Transverse colon (tissue), 3 donors: ENCODE measurements around the gene KREMEN2.

Experiments
- EP300 ChIP-seq: sonication (generic); formaldehyde crosslinking; IDR thresholded peaks from one replicate; pipeline ENCODE4 v1.6.1; 2017; ENCODE audit warnings: antibody characterized with exemption, low read depth
- POLR2A ChIP-seq: fragments of 450-650 bp; IDR thresholded peaks from one replicate; pipeline ENCODE4 v1.6.1; 2016; ENCODE audit warnings: antibody characterized with exemption, mild to moderate bottlenecking, moderate library complexity
- TF ChIP-seq, protein P1 (sequence below), 5 experiments: fragments of 200-600 bp in 3 of 5; fragments of 450-650 bp in 2 of 5; sonication (generic) in 3 of 5; IDR thresholded peaks; 1 replicate in 2 of 5; 2 replicates in 3 of 5; pipeline ENCODE4 v1.5.1; 2016 to 2017; ENCODE audit warnings: antibody characterized with exemption in 5 of 5, inconsistent platforms in 3 of 5, mild to moderate bottlenecking in 2 of 5, moderate library complexity in 1 of 5

DNA sequence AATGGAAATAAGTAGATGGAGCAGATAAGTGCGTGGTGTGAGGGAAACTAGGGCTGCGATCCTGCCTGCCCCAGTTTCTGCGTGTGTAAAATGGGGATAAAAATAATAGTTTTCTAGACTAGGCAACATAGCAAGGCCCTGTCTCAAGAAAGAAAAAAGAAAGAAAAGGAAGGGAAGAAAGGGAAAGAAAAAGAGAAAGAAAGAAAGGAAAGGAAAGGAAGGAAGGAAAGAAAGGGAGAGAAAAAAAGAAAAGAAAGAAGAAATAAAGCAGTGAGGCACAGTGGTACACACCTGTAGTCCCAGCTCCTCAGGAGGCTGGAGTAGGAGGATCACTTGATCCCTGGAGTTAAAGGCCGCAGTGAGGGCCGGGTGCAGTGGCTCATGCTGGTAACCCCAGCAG, 18.3 kb downstream of the KREMEN2 start:
- TF ChIP-seq, protein P1, sequence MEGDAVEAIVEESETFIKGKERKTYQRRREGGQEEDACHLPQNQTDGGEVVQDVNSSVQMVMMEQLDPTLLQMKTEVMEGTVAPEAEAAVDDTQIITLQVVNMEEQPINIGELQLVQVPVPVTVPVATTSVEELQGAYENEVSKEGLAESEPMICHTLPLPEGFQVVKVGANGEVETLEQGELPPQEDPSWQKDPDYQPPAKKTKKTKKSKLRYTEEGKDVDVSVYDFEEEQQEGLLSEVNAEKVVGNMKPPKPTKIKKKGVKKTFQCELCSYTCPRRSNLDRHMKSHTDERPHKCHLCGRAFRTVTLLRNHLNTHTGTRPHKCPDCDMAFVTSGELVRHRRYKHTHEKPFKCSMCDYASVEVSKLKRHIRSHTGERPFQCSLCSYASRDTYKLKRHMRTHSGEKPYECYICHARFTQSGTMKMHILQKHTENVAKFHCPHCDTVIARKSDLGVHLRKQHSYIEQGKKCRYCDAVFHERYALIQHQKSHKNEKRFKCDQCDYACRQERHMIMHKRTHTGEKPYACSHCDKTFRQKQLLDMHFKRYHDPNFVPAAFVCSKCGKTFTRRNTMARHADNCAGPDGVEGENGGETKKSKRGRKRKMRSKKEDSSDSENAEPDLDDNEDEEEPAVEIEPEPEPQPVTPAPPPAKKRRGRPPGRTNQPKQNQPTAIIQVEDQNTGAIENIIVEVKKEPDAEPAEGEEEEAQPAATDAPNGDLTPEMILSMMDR (IDR thresholded peaks at IDR 0.05) = no peak
- TF ChIP-seq POLR2A = no peak
- TF ChIP-seq EP300 = no peak
